ENCODE results near the gene PRSS35.
"Not testable (repeated sequence)": the region's sequence is repeated elsewhere in the genome, so short reads cannot be mapped to it uniquely, and the experiment has no call there.

PRSS35 gene

GRCh38 chr6:83511901-83512681 is at the start of gene PRSS35:
Gene PRSS35, plus strand, starts transcription at chr6:83512534. Its CDS starts 10,908 bp downstream, at chr6:83523442.
- peak; percentile 7 for DNase-seq

GRCh38 chr6:83463886-83464285 is 48.4 kb upstream of the PRSS35 start:
- DNase-seq, result no peak

GRCh38 chr6:83464381-83465140 is 47.8 kb upstream of the PRSS35 start:
- no peak for DNase-seq

GRCh38 chr6:83466328-83466727 is 46.0 kb upstream of the PRSS35 start:
- DNase-seq, result no peak

- DNase-seq, result no peak
Measured at GRCh38 chr6:83467620-83468036, 44.7 kb upstream of the PRSS35 start.

GRCh38 chr6:83470001-83470400 is 42.3 kb upstream of the PRSS35 start:
- no peak for DNase-seq

- no peak for DNase-seq
Measured at GRCh38 chr6:83470587-83470986, 41.7 kb upstream of the PRSS35 start.

- no peak for DNase-seq
Measured at GRCh38 chr6:83472767-83473166, 39.6 kb upstream of the PRSS35 start.

GRCh38 chr6:83474309-83474708 is 38.0 kb upstream of the PRSS35 start:
- DNase-seq, result no peak

GRCh38 chr6:83476971-83477370 is 35.4 kb upstream of the PRSS35 start:
- DNase-seq, result no peak

- no peak for DNase-seq
Measured at GRCh38 chr6:83479389-83479788, 32.9 kb upstream of the PRSS35 start.

- DNase-seq, result no peak
Measured at GRCh38 chr6:83480470-83480869, 31.9 kb upstream of the PRSS35 start.

GRCh38 chr6:83481938-83482337 is 30.4 kb upstream of the PRSS35 start:
- not testable (repeated sequence) for DNase-seq

GRCh38 chr6:83488448-83488847 is 23.9 kb upstream of the PRSS35 start:
- no peak for DNase-seq

GRCh38 chr6:83488861-83489260 is 23.5 kb upstream of the PRSS35 start:
- DNase-seq, result no peak

GRCh38 chr6:83490217-83490807 is 22.0 kb upstream of the PRSS35 start:
- no peak for DNase-seq

- DNase-seq, result no peak
Measured at GRCh38 chr6:83505356-83505755, 7.0 kb upstream of the PRSS35 start.

- no peak for DNase-seq
Measured at GRCh38 chr6:83509441-83509840, 2.9 kb upstream of the PRSS35 start.

GRCh38 chr6:83510791-83511190 is 1.5 kb upstream of the PRSS35 start:
- DNase-seq, result no peak

GRCh38 chr6:83511266-83511665 is 1.1 kb upstream of the PRSS35 start:
- DNase-seq, result no peak

- DNase-seq, result no peak
Measured at GRCh38 chr6:83514466-83514865, 2.1 kb downstream of the PRSS35 start.

GRCh38 chr6:83514866-83515466 is 2.6 kb downstream of the PRSS35 start:
- peak; percentile 51 for DNase-seq

GRCh38 chr6:83517500-83517899 is 5.2 kb downstream of the PRSS35 start:
- DNase-seq, result no peak

Data from activated CD4-positive, alpha-beta T cell treated with anti-CD3 and anti-CD28 coated beads, Interleukin-10, Interleukin-2, amounts not matched to agents 100 ng/mL and 50 ng/mL, durations not matched to agents 16 hours and 8 hours (primary cell).